ENCODE measurements around the gene UBR1. TPM values are rescaled to one million over a fixed set of nuclear protein-coding genes. Genes with fewer than 3 reads are reported as not detected.

UBR1 gene
- polyA plus RNA-seq, 1 experiment: 6.5 TPM

- no peak for DNase-seq (ENCODE audit: low read depth)
- POLR2A ChIA-PET: no interaction called here
- TF ChIP-seq, protein P1, sequence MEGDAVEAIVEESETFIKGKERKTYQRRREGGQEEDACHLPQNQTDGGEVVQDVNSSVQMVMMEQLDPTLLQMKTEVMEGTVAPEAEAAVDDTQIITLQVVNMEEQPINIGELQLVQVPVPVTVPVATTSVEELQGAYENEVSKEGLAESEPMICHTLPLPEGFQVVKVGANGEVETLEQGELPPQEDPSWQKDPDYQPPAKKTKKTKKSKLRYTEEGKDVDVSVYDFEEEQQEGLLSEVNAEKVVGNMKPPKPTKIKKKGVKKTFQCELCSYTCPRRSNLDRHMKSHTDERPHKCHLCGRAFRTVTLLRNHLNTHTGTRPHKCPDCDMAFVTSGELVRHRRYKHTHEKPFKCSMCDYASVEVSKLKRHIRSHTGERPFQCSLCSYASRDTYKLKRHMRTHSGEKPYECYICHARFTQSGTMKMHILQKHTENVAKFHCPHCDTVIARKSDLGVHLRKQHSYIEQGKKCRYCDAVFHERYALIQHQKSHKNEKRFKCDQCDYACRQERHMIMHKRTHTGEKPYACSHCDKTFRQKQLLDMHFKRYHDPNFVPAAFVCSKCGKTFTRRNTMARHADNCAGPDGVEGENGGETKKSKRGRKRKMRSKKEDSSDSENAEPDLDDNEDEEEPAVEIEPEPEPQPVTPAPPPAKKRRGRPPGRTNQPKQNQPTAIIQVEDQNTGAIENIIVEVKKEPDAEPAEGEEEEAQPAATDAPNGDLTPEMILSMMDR (IDR thresholded peaks at IDR 0.05; ENCODE audit: insufficient read depth, low read depth, low read length): no peak
- Histone ChIP-seq H3K27me3 (ENCODE audit: control insufficient read depth, insufficient read depth, low read length) (no peaks in the 10 kb centered on the region), H3K4me3 (ENCODE audit: low read depth, low read length) (no peak overlapping the region), H3K36me3 (ENCODE audit: control insufficient read depth, insufficient read depth, low read length) (peaks cover 1% of the 10 kb centered on the region; the same call in 1 of the 2 replicates)
- CTCF ChIA-PET: no interaction called here
Observed at GRCh38 chr15:43085921-43086320, 19.9 kb downstream of the UBR1 start.

- CTCF ChIA-PET: interaction anchor here (0.6 to 1.2 kb wide), 3 partner anchors 48 to 1052 kb away, joined by 3 to 5 read pairs (median 4); no protein-coding TSS in a partner anchor
Observed at GRCh38 chr15:43082509-43082908, 23.3 kb downstream of the UBR1 start.

GRCh38 chr15:43081283-43081682, 24.6 kb downstream of the UBR1 start:
- peaks cover 1% of the 10 kb centered on the region; the same call in 1 of the 2 replicates for H3K36me3 ChIP-seq (ENCODE audit: control insufficient read depth, insufficient read depth, low read length)
- CTCF ChIA-PET: no interaction called here
- POLR2A ChIA-PET: no interaction called here

More at GRCh38 chr15:43082509-43082908, 23.3 kb downstream of the UBR1 start:
- Histone ChIP-seq H3K36me3 (ENCODE audit: control insufficient read depth, insufficient read depth, low read length) (peaks cover 1% of the 10 kb centered on the region; the same call in 1 of the 2 replicates), H3K27me3 (ENCODE audit: control insufficient read depth, insufficient read depth, low read length) (no peaks in the 10 kb centered on the region), H3K4me3 (ENCODE audit: low read depth, low read length) (no peak overlapping the region)
- no peak for DNase-seq (ENCODE audit: low read depth)
- TF ChIP-seq, protein P1 (IDR thresholded peaks at IDR 0.05; ENCODE audit: insufficient read depth, low read depth, low read length): no peak
- POLR2A ChIA-PET: no interaction called here

DNA sequence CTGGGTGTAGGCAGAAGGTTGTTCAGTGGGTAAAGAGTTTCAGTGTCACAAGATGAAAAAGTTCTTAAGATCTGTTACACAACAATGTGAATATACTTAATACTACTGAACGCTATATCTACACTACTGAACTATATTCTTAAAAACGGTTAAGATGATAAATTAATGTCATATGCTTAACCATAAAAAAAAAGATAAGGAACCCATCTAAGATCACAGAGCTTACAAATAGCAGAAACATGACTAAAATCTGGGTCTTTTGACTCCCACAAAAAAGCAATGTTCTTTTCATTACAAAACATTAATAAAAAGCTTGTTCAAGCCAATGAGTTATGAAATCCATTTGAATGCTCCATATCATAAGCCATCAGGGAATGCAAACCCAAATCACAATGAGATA, 34.4 kb downstream of the UBR1 start:
- H3K27me3 ChIP-seq (ENCODE audit: control insufficient read depth, insufficient read depth, low read length): no peaks in the 10 kb centered on the region
- no peak for DNase-seq (ENCODE audit: low read depth)
- peaks cover 1% of the 10 kb centered on the region for H3K36me3 ChIP-seq (ENCODE audit: control insufficient read depth, insufficient read depth, low read length)
- TF ChIP-seq, protein P1 (IDR thresholded peaks at IDR 0.05; ENCODE audit: insufficient read depth, low read depth, low read length): no peak
- ChIA-PET POLR2A (no interaction called here), CTCF (interaction anchor here (0.8 kb wide), 1 partner anchor 9 kb away, joined by 3 read pairs; no protein-coding TSS in a partner anchor)
- no peak overlapping the region for H3K4me3 ChIP-seq (ENCODE audit: low read depth, low read length)

More at GRCh38 chr15:43081283-43081682, 24.6 kb downstream of the UBR1 start:
- no peak overlapping the region for H3K4me3 ChIP-seq (ENCODE audit: low read depth, low read length)
- TF ChIP-seq, protein P1 (IDR thresholded peaks at IDR 0.05; ENCODE audit: insufficient read depth, low read depth, low read length): no peak
- no peaks in the 10 kb centered on the region for H3K27me3 ChIP-seq (ENCODE audit: control insufficient read depth, insufficient read depth, low read length)
- DNase-seq (ENCODE audit: low read depth): no peak

- TF ChIP-seq, protein P1 (IDR thresholded peaks at IDR 0.05; ENCODE audit: insufficient read depth, low read depth, low read length): no peak
- ChIA-PET POLR2A (no interaction called here), CTCF (interaction anchor here (0.8 to 1.3 kb wide), 2 partner anchors 8 to 10 kb away, joined by 3 read pairs; no protein-coding TSS in a partner anchor)
- no peak overlapping the region for H3K4me3 ChIP-seq (ENCODE audit: low read depth, low read length)
- no peaks in the 10 kb centered on the region for H3K27me3 ChIP-seq (ENCODE audit: control insufficient read depth, insufficient read depth, low read length)
- DNase-seq (ENCODE audit: low read depth): no peak
- H3K36me3 ChIP-seq (ENCODE audit: control insufficient read depth, insufficient read depth, low read length): peaks cover 1% of the 10 kb centered on the region
Observed at GRCh38 chr15:43070893-43071292, 34.9 kb downstream of the UBR1 start.

All from BJ (cell line).